GM10266 (cell line): ENCODE data around the gene REPIN1.
A peak's percentile ranks its signal among the peaks of the same experiment; 100 is the strongest.

Experiments used
- DNase-seq: peaks from one replicate; pipeline ENCODE4 v3.0.0; 2012; ENCODE audit errors: extremely low spot score
- TF ChIP-seq, protein P1 (sequence below): IDR thresholded peaks from 2 replicates; pipeline ENCODE4 v1.5.1; 2012; ENCODE audit warnings: mild to moderate bottlenecking, low read depth; ENCODE audit not compliant: control insufficient read depth, insufficient read depth; ENCODE audit errors: missing control alignments

REPIN1 gene

DNA sequence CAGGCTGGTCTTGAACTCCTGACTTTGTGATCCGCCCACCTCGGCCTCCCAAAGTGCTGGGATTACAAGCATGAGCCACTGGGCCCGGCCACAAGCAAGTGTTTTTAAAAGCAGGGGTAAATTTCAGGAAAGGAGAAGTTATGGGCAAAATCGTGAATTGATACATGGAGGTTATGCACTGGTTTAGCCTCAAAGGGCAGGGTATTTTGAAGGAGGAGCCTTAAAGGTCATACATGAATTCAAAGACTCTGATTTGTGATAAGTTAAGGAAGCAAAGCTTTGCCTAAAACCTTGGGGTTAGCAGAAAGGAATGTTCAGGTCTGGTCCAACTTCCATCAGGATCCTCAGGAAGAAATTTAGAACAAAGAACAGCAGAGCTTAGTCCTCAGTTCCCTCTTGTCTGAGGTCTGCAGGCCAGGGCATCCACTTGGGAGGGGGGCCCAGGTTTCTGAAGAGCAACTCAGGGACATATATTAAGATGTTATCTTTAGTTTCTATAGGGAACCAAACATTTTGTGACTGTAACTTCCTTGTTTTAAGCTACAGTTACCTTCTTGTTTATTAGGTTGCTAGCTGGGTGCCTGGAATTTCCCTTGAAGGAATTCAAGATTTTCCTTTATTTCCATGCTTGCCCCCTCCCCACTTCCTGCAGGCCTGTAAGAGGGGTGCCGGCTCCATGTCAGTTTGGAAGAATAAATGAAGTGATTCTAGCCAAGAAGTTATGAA, 2.8 kb upstream of the REPIN1 start:
- DNase-seq, result no peak
- TF ChIP-seq, protein P1, sequence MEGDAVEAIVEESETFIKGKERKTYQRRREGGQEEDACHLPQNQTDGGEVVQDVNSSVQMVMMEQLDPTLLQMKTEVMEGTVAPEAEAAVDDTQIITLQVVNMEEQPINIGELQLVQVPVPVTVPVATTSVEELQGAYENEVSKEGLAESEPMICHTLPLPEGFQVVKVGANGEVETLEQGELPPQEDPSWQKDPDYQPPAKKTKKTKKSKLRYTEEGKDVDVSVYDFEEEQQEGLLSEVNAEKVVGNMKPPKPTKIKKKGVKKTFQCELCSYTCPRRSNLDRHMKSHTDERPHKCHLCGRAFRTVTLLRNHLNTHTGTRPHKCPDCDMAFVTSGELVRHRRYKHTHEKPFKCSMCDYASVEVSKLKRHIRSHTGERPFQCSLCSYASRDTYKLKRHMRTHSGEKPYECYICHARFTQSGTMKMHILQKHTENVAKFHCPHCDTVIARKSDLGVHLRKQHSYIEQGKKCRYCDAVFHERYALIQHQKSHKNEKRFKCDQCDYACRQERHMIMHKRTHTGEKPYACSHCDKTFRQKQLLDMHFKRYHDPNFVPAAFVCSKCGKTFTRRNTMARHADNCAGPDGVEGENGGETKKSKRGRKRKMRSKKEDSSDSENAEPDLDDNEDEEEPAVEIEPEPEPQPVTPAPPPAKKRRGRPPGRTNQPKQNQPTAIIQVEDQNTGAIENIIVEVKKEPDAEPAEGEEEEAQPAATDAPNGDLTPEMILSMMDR, result no peak

DNA sequence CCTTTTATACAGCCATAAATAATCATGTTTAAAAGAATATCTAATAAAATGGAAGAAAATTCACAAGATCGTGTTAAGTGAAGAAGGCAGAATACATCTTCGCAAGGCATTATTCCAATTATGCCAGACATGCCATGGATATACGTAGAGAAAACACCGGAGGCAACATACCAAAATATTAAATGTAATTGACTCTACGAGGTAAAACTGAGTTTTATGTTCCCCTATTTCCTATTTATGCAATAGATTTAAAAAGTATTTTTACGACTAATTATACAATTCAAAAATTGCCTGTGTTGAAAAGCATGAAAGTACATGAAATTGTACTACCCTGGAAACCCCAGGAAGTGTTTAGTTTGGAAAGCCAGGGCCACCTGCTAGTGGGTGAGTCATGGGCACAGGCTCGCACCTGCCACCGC, 936 bp upstream of the REPIN1 start:
- no peak for DNase-seq

DNA sequence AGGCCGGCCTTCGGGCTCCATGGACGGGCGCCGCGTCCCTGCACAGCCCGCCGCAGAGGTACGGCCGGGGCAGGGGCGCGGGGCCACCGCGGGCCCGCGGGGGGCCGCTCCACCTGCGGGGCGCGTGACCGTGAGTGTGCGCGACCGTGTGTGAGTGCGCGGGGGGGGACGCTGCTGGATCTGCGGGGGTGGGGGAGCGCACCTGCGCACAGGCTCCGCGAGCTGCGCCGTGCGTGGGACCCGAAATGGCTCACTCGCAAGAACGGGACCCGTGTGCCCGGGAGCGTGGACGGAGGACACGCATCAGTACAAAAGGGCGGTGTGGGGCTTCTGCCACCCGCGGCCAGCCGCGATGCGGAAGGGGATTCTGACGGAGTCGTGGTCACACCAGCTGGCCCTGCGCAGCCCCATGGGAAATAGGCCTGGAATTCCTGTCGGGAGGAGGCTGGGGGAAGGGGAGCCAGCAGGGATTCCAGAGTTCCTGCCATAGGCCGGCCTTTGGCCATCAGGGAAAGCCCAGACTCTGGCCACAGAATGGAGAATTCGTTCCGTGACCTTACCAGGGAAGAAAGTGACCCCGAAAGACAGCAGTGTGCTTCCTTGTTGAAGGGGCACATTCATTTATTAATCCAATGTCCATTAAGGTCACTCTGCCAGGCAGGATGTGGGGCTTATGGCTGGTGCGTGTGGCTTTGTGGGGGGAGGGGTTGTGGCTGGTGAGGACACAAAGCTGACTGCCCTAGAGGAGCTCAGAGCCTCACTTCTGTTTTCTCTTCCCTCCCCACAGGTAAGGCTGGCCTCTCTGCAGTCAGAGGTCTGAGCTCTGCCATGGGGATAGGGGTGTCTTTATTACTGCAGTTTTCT, 494 bp downstream of the REPIN1 start:
- TF ChIP-seq, protein P1, result no peak

More for the DNA sequence above, 936 bp upstream of the REPIN1 start:
- TF ChIP-seq, protein P1, result no peak

DNA sequence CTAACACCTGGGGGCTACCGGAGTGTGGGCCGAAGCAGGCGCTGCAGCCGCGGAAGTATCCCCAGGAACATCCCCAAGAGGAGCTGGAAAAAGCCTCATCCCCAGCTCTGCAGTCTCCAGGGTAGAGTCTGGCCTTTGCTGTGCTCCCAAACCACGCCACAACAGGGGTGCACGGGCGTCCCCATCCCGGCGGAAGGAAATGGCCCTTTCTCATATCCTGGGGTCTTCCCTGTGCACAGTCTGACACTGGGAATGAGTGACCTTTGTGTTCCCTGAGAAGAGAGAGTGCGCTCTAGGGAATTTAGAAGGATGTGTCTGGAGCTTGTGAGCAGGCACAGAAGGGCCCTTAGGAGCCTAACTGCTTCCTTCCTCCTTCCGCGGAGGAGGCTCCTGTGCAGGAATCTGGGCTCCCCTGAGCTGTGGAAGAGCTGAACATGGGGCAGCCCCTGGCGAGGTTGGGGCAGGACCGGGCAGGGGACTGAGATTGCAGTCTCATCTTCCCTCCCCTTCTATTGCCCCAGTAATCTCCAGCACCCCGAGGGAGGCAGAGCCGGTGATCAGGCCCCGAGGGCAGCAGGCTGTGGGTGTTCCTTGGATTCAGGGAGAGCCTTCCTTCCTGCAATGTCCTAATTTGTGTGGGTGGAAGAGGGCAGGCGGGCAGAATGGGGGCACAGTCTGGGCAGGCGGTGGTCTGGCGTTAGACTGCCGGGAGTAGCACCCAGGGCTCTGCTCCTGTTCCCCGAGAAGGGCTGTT, 1.3 kb downstream of the REPIN1 start:
- TF ChIP-seq, protein P1, result no peak
- DNase-seq, result no peak

More for the DNA sequence above, 494 bp downstream of the REPIN1 start:
- DNase-seq, result peak; percentile 80

DNA sequence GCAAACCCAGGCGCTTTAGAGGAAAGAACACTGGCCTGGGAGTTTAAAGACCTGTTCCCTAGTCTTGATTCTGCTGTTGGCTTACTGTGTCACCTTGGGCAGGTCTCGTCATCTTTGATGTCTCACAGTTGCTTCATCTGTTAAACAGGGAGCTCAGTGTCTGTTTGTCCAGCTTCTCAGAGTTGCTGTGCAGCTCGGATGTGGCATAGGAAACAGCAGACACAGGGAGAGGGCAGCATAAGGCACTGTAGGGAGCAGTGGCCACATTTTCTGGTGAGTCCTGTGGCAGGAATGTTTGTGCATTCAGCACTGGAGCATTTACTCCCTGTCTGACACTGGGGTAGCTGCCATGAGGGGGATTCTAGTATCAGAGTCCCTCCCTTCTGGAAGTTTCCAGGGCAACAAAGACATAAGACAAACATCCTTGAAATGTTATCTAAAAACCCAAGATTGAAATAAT, 2.0 kb downstream of the REPIN1 start:
- TF ChIP-seq, protein P1, result no peak
- DNase-seq, result no peak

DNA sequence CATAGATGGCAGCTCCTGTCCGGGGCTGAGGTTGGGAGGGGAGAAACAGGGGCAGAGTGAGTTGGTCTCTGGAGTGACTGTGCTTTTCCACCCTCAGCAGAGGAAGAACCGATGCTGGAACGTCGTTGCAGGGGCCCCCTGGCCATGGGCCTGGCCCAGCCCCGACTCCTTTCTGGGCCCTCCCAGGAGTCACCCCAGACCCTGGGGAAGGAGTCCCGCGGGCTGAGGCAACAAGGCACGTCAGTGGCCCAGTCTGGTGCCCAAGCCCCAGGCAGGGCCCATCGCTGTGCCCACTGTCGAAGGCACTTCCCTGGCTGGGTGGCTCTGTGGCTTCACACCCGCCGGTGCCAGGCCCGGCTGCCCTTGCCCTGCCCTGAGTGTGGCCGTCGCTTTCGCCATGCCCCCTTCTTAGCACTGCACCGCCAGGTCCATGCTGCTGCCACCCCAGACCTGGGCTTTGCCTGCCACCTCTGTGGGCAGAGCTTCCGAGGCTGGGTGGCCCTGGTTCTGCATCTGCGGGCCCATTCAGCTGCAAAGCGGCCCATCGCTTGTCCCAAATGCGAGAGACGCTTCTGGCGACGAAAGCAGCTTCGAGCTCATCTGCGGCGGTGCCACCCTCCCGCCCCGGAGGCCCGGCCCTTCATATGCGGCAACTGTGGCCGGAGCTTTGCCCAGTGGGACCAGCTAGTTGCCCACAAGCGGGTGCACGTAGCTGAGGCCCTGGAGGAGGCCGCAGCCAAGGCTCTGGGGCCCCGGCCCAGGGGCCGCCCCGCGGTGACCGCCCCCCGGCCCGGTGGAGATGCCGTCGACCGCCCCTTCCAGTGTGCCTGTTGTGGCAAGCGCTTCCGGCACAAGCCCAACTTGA, 2.7 kb downstream of the REPIN1 start:
- TF ChIP-seq, protein P1, result no peak
- no peak for DNase-seq
